UCSD-AML1 (cell line): ENCODE data around the gene PTPRN2.

Experiments
- DNase-seq: peaks from one replicate; lab custom pipeline; 2025; ENCODE audit not compliant: unreplicated experiment; lab: John Stamatoyannopoulos, UW

PTPRN2 gene

DNA sequence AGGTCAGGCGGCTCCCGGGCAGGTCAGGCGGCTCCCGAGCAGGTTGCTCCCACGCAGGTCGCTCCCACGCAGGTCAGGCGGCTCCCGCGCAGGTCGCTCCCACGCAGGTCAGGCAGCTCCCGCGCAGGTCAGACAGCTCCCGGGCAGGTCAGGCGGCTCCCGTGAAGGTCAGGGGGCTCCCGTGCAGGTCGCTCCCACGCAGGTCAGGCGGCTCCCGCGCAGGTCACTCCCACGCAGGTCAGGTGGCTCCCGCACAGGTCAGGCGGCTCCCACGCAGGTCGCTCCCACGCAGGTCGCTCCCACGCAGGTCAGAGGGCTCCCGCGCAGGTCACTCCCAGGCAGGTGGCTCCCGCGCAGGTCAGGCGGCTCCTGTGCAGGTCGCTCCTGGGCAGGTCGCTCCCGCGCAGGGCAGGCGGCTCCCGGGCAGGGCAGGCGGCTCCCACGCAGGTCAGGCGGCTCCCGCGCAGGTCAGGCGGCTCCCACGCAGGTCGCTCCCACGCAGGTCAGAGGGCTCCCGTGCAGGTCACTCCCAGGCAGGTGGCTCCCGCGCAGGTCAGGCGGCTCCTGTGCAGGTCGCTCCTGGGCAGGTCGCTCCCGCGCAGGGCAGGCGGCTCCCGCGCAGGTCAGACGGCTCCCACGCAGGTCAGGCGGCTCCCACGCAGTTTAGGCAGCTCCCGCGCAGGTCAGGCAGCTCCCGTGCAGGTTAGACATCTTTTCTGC is 30.7 kb downstream of the PTPRN2 start:
- DNase-seq, result no peak

DNA sequence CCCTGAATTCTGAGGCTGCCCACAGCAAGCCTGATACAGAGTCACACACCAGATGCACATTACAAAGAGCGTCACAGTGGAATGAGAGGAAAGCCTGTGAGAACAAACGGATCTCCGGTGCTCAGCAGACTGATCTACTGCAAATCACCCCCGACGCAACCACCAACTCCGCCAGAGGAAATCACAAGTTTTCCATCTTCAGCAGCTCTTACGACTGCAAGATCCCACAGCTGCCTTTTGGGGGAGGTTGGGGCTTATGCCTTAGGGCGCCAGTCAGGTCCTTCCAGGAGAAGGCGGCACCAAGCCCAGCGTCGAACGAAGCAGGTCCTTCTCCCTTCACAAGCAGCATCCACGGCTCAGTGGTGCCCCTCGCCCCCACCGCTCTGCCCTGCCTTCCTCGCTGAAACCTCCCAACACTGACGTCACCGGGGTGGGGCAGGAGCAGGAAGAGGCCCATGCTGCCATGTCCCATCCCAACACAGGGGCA is 32.5 kb downstream of the PTPRN2 start:
- DNase-seq, result no peak

DNA sequence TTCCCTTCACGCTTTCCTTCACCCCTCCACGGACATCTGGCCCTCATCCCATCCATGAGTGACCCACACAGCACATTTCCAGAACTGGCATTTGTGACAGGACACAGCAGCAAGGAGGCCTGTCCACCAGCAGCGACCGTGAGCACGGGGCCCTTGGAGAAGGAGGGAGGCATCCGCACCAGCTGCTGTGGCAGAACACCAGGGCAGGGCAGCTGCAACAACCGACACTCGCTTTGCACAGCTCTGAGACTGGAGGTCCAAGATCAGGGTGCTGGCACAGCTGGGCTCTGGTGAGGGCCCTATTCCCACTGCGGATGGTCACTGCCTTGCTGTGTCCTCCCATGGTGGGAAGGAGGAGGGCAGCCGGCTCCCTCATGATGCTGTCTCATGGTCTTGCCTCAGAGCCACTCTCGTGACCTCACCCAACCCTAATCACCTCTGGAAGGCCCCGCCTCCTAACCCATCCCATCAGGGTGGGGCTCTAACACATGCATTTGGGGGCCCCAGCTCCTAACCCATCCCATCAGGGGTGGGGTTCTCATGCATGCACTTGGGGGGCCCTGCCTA is 36.7 kb downstream of the PTPRN2 start:
- no peak for DNase-seq

DNA sequence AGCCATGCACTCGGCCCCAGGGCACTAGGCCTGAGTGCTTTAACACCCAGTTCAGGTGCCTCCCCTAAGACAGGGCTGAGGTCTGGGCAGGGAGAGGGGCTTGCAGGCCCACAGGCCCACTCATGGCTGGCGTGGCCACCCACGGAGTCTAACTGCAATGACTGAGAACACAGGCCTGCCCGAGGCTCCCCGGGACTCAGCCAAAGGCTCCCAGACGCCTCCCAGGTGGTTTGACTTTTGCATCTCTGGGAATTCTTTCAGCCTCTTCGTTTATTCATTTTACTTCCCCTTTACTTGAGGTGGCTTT is 37.3 kb downstream of the PTPRN2 start:
- DNase-seq, result no peak

DNA sequence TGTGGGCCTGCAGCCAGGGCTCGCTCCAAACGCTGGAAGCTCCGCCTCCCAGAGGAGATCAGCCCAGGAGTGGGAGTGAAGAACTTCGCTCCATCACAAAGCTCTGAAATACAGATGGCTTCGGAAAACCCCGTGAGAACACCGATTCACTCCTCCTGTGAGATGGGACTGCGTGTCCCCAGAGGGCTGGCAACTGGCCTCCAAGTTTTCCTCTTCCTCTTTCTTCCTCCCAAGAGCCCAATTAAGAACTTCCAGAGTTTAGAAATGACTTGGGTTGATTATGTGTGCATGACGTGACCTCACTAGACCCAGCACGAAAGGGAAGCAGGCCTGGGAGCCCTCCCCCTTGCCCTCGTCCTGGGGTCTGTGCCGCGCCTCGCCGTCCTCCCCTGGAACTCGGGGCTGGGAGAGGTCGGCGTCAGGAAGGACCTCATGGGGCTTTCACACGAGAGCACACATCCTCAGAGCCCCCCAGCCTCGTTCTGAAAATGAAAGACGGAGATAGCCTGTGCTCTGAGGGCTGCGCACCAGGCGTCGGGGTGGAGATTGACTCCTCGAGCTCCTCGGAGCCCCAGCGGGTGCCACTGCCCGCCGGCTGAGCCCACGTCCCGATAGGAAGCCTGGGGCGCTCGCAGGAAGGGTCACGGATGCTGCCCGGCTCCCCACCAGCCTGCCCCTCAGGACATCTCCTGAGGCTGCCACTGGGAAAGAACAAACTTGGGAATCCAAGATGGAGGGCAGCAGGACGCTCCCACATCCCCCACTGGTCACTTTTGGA is 37.8 kb downstream of the PTPRN2 start:
- no peak for DNase-seq

DNA sequence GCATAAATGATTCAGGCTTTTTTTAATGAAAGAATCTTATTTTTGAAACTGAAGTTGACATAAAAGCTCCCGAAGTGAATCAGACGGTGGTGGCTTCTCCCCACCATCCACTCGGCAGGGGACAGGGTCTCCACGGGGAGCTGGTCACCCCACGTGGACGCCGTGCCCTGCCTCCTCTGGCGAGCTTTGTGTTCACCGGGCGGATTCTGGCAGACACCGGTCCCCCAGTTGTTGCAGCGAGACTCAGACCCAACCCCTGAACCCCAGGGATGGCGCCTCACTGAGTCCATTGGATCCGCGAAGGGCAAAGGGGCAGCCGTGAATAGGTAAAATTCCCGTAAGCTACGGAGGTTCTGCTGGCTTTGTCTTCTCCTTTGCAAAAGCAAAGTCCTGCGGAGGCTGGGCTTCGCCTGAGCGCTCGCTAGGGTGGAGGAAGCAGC is 38.4 kb downstream of the PTPRN2 start:
- no peak for DNase-seq

DNA sequence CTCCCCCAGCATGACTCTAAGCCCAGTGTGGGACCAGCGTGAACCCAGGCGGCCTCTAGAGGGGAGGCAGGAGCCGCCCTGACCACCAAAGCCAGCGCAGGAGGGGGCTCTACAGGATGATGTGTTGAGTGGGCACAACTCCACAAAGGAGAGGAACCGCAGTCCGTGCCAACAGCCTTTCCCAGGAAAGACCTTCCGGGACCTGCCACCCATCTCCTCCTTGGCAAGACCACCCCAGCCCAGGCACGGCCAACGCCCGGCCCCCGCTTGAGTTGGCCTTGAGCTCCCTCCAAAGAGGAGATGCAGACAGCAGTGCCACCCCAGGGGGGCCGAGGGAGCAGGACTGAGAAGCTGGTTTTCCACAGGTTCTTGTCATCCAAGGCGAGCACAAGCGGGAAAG is 38.9 kb downstream of the PTPRN2 start:
- DNase-seq, result no peak

DNA sequence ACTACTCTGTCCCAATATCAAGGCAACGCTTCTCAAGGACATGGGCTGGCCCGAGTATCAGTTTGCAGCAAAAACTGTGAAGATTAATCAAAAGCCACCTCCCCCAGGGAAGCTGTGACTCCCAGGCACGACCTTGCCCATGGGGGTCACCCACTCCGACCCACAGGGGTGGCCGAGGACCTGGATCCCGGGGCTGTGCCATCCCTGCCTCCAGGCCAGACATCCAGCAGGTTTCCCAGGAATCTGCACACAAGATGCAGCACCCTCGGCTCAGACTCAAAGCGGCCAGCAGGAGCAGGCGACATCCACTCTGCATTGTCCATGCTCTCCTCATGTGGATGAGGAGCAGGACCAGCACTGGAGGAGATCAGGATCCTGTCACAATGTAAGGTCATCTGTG is 39.8 kb downstream of the PTPRN2 start:
- no peak for DNase-seq

DNA sequence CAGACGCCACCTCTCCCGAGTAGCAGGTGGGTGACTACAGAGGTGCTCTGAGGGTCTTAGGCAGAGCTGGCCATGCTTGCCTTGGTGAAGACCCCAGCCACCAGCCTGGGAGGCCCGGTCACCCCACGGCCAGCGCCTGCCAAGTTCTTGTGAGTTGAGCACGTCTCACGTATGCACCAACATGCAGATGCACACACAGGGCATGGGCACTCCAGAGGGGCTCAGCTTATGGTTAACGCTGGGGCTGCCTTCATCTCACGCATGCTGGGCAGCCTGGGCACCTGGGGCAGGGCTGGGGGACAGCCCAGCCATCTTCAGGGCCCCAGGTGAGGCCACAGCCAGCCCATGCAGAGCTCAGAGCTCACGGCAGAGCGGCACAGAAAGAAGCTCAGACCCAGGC is 41.0 kb downstream of the PTPRN2 start:
- DNase-seq, result no peak

DNA sequence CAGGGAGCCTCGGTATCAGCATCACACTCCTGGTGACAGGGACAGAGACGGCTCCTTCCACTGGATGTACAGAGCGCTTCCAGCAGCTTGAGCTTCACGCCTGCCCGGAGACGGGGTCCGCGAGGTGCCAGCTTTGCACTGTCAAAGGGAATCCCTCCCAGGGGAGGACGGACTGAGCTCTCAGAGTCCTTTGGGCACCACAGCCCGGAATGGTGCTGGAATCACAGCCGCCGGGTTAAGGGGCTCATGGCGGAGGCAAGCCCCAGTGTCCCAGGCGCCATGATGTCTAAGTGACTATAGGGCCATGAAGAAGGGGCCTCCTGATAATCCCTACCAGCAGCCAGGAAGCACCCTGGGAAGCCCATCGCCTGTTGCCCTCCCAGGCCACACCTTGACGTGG is 41.4 kb downstream of the PTPRN2 start:
- DNase-seq, result no peak

DNA sequence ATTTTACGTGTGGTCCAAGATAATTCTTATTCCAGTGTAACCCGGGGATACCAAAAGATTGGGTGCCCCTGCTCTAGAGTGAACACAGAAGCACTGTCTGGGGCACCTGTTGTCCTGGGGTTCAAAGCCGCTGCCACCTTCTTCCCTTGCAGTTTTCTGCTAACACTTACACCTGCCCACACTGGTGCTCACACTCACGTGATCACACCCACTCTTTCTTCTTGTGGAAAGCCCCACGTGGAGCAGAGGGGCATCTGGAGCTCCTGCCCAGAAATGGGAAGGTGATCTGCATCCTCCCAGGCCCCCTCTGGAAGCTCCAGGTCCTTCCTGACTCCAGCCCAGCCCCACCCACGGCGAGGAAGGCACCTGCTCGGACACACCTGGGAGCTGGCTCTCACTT is 42.9 kb downstream of the PTPRN2 start:
- no peak for DNase-seq

DNA sequence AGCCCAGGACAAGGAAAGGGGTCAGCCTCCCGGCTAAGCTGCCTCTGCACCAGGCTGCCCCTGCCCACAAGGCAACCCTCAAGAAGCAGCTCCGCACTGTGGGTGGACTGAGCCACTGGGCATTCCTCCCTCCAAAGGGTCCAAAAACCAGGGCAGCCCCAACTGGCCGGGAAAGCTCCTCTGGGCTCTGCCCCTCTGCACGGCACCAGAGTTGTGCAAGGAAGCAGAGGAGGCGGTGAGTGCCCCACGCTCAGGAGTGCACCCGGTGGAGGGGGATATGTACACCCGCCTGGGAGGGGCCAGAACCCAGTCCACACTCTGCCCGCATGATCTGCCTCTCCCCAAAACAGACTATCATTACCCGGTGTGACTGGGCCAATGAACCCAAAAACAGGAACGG is 43.8 kb downstream of the PTPRN2 start:
- DNase-seq, result no peak

DNA sequence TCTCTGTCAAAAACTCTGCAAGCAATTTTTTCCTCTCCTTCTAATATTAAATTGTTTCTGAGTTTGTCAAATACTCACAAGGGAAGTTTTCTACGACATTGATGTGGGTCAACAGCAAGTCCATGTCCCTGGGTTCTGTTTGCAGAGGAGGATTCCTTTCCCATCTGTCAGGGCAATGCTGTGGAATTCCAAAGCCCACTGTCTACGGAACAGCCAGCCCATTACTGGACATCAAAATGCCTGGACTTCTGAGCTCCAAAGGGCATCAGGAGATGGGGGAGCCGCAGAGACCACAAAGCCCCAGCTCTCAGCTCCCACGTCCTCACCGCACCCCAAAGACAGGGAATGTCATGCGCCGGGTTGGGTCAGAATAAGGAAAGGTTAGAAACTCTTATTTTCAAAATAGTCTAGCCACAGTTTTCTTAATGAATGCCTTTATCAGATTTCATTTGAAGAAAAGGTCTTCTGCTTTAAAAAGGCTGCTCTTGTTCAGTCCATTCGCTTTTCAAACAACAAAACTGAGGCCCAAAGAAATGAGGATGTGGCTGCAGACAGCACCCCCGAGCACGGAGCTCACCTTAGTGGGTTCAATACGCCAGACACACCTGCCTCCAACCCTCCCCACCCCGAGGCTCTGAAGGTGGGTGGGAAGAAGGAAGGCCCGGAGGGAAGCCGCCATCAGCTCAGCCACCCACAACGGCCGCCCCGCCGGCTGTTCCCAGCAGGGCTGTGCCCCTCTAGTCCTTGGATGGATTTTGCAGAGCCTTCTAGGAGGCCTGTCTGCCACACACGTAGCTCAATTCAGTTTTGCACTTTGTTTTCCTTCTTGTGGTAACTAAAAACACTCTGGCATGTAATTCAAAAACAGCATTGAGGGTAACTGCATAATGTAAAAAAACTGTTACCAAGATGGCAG is 44.7 kb downstream of the PTPRN2 start:
- no peak for DNase-seq

DNA sequence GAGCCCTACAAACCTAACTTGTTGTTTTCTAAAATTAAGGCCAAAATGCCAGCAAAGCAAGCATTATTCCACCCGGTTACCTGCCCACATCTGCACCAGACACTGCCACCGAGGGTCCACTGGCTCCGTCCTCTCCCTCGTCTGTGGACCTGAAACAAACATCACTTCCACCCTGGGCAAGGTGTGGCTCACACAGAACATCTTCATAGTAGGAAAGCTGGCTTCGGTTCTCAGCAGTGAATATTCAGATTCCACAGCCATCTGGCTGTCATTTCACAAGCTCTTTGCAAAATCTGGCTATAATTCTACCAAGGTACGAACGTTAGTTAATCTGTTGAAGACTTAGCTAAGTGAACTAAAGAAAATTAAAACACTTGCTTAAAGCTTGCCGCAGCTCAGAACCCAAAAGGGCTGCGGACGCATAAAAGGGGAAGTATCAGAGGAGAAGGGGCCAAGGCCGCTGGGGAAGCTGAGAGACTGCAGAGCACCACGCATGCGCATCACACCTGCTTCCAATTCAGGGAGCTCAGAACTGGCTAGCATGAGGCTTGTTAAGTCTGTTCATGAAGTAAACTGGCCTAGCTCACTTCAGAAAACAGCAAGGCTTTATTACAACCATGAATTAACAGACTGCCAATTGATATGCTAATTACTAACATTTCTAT is 46.1 kb downstream of the PTPRN2 start:
- DNase-seq, result peak; percentile 61

DNA sequence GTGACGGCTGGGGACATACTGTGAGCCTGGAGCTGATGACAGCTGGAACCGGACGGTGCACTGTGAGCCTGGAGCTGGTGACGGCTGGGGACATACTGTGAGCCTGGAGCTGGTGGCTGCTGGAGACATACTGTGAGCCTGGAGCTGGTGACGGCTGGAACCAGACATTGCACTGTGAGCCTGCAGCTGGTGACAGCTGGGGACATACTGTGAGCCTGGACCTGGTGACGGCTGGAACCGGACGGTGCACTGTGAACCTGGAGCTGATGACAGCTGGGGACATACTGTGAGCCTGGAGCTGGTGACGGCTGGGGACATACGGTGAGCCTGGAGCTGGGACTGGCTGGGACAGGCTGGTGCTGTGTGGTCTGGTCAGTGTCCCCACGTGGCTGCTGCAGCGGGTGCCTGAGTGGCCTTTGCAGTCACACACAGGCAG is 47.9 kb downstream of the PTPRN2 start:
- no peak for DNase-seq

DNA sequence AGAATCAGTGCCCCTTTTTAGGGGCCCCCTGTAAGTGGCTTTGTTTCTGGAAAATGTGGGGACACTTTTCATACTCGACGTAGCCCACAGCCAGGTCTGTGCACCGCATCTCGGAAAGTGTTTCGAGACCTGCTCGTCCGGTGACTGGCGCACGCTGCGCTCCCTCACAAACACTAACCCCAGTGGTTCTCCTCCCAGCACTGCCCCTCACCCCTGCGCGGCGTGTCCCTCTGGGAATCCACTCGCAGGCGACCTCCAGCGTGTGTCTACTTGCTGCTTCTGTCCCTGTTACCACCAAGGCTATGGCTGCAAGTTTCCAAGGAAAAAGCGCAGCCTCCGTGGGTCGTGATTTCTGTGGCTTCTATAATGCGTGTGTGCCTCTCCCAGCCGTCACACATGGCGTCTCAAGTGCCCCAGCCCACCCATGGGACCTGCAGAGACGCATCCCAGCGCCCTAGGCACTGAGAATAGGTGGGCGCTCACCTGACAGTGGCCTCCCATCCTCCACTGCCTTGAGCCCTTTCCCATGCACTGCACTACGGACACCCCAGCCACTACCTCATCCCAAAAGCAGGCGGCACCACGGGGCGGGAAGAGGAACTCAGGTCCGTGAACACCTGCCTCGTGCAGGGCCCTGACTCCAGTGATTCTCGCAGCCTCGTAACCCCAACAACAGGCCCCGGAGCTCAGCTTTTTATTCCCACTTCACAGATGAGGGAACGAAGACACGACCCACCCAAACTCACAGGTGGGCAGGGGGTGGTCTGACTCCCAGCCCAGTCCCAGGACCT is 49.3 kb downstream of the PTPRN2 start:
- no peak for DNase-seq

DNA sequence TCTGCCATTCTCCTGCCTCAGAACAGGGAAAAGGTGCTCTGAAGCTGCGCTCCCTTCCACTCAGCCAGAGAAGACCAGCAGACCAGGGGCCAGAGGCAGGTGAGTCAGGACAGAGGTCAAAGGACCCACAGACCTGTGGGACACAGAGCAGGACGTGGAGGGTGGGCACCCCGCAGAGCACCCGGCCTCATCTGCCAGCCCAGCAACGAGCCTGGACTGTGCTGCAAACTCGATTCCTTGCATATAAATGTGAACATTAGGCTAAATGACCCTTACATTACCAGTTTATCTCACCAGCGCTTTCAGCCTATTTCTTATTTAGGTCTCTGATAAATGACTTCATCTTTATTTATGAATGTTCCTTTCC is 50.1 kb downstream of the PTPRN2 start:
- no peak for DNase-seq

DNA sequence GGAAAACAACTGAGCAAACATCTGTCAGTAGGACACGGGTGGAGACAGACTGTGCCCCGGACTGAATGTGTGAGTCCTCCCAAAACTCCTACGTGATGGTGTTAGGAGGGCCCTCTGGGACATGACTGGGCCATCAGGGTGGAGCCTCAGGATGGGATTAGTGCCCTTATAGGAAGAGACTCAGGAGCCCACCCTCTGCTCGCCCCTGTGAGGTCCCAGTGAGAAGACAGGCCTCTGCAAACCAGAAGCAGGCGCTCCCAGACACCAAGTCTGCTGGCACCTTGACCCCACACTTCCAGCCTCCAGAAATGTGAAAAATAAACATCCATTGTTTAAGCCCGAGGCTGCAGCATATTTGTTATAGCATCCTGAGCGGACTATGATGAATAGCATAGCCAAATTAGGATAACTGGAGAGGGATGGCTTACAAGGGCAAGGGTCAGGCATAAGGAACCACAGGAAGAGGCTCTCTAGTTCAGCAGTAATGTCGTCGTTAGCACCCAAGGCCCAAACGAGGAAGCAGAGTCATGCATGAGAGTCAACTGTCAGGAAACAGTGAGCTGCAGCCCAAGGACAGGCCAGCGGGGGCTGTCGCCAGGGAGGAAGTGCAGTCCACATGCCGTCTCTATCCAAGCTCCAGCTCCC is 50.6 kb downstream of the PTPRN2 start:
- DNase-seq, result peak; percentile 47

DNA sequence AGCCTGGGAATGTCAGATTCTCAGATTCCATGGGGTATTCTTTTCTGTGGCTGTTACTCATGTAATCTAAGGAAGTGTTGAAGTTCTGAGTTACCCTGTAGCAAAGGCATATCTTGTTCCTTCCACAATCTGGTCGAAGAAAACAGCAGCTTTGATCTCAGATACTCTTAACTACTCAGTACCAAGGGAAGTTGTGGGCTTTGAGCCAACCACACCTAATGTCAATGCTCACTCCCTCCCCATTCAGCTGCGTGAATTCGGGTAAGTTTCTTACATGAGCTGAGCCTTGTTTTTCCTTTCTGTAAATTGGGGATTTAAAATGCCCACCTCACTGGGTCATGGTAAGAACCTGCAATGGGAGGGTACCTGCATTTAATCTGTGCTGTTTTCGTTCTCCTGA is 52.5 kb downstream of the PTPRN2 start:
- no peak for DNase-seq
